GM13976 (cell line): ENCODE measurements around the gene PPP1R14C.
"Not testable (repeated sequence)": the region's sequence is repeated elsewhere in the genome, so short reads cannot be mapped to it uniquely, and the experiment has no call there.

Experiments
- DNase-seq: peaks from one replicate; pipeline ENCODE4 v3.0.0; 2012; ENCODE audit warnings: low spot score
- CTCF ChIP-seq: IDR thresholded peaks from 2 replicates; pipeline ENCODE4 v1.5.1; 2012; ENCODE audit warnings: borderline replicate concordance, mild to moderate bottlenecking; ENCODE audit not compliant: insufficient read depth; ENCODE audit errors: extremely low read depth, missing control alignments, control extremely low read depth
- in situ Hi-C: fragments of 300-500 bp; cut with MboI; formaldehyde crosslinking; loops from one replicate; pipeline ENCODE4 v1.12.0; 2022; ENCODE audit warnings: low sequenced_read_pairs, mixed read lengths, inconsistent platforms; ENCODE audit not compliant: unreplicated experiment

The PPP1R14C gene

GRCh38 chr6:150133686-150134085 lies 9.2 kb upstream of the PPP1R14C start:
- in situ Hi-C loops = no loop called here
- no peak for TF ChIP-seq CTCF

GRCh38 chr6:150134280-150134920 lies 8.4 kb upstream of the PPP1R14C start:
- no peak for TF ChIP-seq CTCF
- DNase-seq = no peak
- in situ Hi-C loops = no loop called here

More at GRCh38 chr6:150133686-150134085, 9.2 kb upstream of the PPP1R14C start:
- DNase-seq = no peak

GRCh38 chr6:150137711-150138110 lies 5.1 kb upstream of the PPP1R14C start:
- DNase-seq, in situ Hi-C loops: not testable (repeated sequence)

GRCh38 chr6:150138638-150139037 lies 4.2 kb upstream of the PPP1R14C start:
- in situ Hi-C loops = no loop called here
- no peak for DNase-seq

GRCh38 chr6:150139533-150139932 lies 3.3 kb upstream of the PPP1R14C start:
- in situ Hi-C loops = no loop called here
- DNase-seq = no peak
- no peak for TF ChIP-seq CTCF

More at GRCh38 chr6:150138638-150139037, 4.2 kb upstream of the PPP1R14C start:
- no peak for TF ChIP-seq CTCF

GRCh38 chr6:150140236-150140969 lies 2.4 kb upstream of the PPP1R14C start:
- DNase-seq = no peak
- in situ Hi-C loops = no loop called here
- no peak for TF ChIP-seq CTCF

- in situ Hi-C loops = no loop called here
- no peak for DNase-seq
- no peak for TF ChIP-seq CTCF
Measured at GRCh38 chr6:150142097-150142669, 661 bp upstream of the PPP1R14C start.
